ENCODE results near the gene NCKAP5.

NCKAP5 gene

GRCh38 chr2:132752421-132753206, 815.6 kb downstream of the NCKAP5 start:
- DNase-seq (ENCODE audit: low read depth): no peak

GRCh38 chr2:132751836-132752235, 816.4 kb downstream of the NCKAP5 start:
- DNase-seq (ENCODE audit: low read depth): no peak

GRCh38 chr2:132750606-132751005, 817.7 kb downstream of the NCKAP5 start:
- DNase-seq (ENCODE audit: low read depth): no peak

GRCh38 chr2:132747046-132747445, 821.2 kb downstream of the NCKAP5 start:
- DNase-seq (ENCODE audit: low read depth): no peak

- DNase-seq (ENCODE audit: low read depth): no peak
These were observed 826.5 kb downstream of the NCKAP5 start for GRCh38 chr2:132741754-132742153.

- no peak for DNase-seq (ENCODE audit: low read depth)
These were observed 828.1 kb downstream of the NCKAP5 start for GRCh38 chr2:132740081-132740720.

- no peak for DNase-seq (ENCODE audit: low read depth)
These were observed 830.0 kb downstream of the NCKAP5 start for GRCh38 chr2:132738223-132738622.

- no peak for DNase-seq (ENCODE audit: low read depth)
These were observed 832.2 kb downstream of the NCKAP5 start for GRCh38 chr2:132736059-132736458.

- DNase-seq (ENCODE audit: low read depth): no peak
These were observed 833.3 kb downstream of the NCKAP5 start for GRCh38 chr2:132734961-132735360.

GRCh38 chr2:132733094-132733493, 835.2 kb downstream of the NCKAP5 start:
- no peak for DNase-seq (ENCODE audit: low read depth)

- DNase-seq (ENCODE audit: low read depth): no peak
These were observed 835.6 kb downstream of the NCKAP5 start for GRCh38 chr2:132732694-132733093.

- DNase-seq (ENCODE audit: low read depth): no peak
These were observed 836.8 kb downstream of the NCKAP5 start for GRCh38 chr2:132731441-132731840.

GRCh38 chr2:132730611-132731010, 837.7 kb downstream of the NCKAP5 start:
- no peak for DNase-seq (ENCODE audit: low read depth)

- DNase-seq (ENCODE audit: low read depth): no peak
These were observed 838.7 kb downstream of the NCKAP5 start for GRCh38 chr2:132729522-132729921.

- no peak for DNase-seq (ENCODE audit: low read depth)
These were observed 842.1 kb downstream of the NCKAP5 start for GRCh38 chr2:132726155-132726554.

- no peak for DNase-seq (ENCODE audit: low read depth)
These were observed 842.5 kb downstream of the NCKAP5 start for GRCh38 chr2:132725748-132726147.

- DNase-seq (ENCODE audit: low read depth): no peak
These were observed 843.1 kb downstream of the NCKAP5 start for GRCh38 chr2:132725148-132725547.

- no peak for DNase-seq (ENCODE audit: low read depth)
These were observed 846.3 kb downstream of the NCKAP5 start for GRCh38 chr2:132721938-132722337.

- no peak for DNase-seq (ENCODE audit: low read depth)
These were observed 847.9 kb downstream of the NCKAP5 start for GRCh38 chr2:132720393-132720792.

GRCh38 chr2:132719480-132719879, 848.8 kb downstream of the NCKAP5 start:
- DNase-seq (ENCODE audit: low read depth): no peak

- no peak for DNase-seq (ENCODE audit: low read depth)
These were observed 851.3 kb downstream of the NCKAP5 start for GRCh38 chr2:132716954-132717353.

GRCh38 chr2:132715386-132716351, 852.6 kb downstream of the NCKAP5 start:
- no peak for DNase-seq (ENCODE audit: low read depth)

Measured in activated T-cell treated with anti-CD3 and anti-CD28 coated beads for 24 hours (primary cell).